ENCODE measurements around the gene LMAN2. TPM values are rescaled to one million over a fixed set of nuclear protein-coding genes. Genes with fewer than 3 reads are reported as not detected.

The LMAN2 gene
- total and polyA plus RNA-seq, 8 donors = 71.1 to 128 (median 92.6) TPM

GRCh38 chr5:177301503-177302165 is 49.8 kb downstream of the LMAN2 start:
- peak; percentile 88 to 97 (median 94) for DNase-seq
- Histone ChIP-seq H3K9me3 (no peaks in the 10 kb centered on the region), H3K27ac (peak overlapping the region; percentile 85 to 89 (median 86)), H3K4me3 (peak overlapping the region in 1 of 4 donors; percentile 81), H3K36me3 (peaks cover 0 to 5% (median 3%) of the 10 kb centered on the region in 3 donors), H3K4me1 (peaks cover 27 to 43% (median 30%) of the 10 kb centered on the region in 3 donors), H3K27me3 (no peaks in the 10 kb centered on the region)
- peak; percentile 61 to 73 (median 66) for ATAC-seq
- 25 to 31% methylated on average over 7 of the region's 7 CpGs for WGBS, 2 donors
- intact Hi-C loops (cut with DNase I) = loop anchor here in 1 of 3 donors (10.0 kb wide), 1 partner anchor 187 kb away; no protein-coding TSS in a partner anchor
- TF ChIP-seq CTCF (IDR thresholded peaks at IDR 0.05) = no peak
- no peak for FAIRE-seq

GRCh38 chr5:177300951-177301350 is 50.5 kb downstream of the LMAN2 start:
- TF ChIP-seq CTCF (IDR thresholded peaks at IDR 0.05) = no peak
- FAIRE-seq = no peak

GRCh38 chr5:177300236-177300880 is 51.1 kb downstream of the LMAN2 start:
- WGBS, 2 donors = 59 to 64% methylated on average over 4 of the region's 4 CpGs
- peak in 2 of 4 donors; percentile 11 to 16 for ATAC-seq
- no peak for FAIRE-seq

More at GRCh38 chr5:177300951-177301350, 50.5 kb downstream of the LMAN2 start:
- Histone ChIP-seq H3K36me3 (peaks cover 0 to 2% (median 0%) of the 10 kb centered on the region in 3 donors), H3K4me1 (peaks cover 27 to 47% (median 30%) of the 10 kb centered on the region in 3 donors), H3K9me3 (no peaks in the 10 kb centered on the region), H3K27me3 (no peaks in the 10 kb centered on the region), H3K27ac (peak overlapping the region; percentile 85 to 89 (median 86)), H3K4me3 (peak overlapping the region in 1 of 4 donors; percentile 8)
- DNase-seq (no peak), ATAC-seq (no peak)
- intact Hi-C loops (cut with DNase I) = loop anchor here in 1 of 3 donors (10.0 kb wide), 1 partner anchor 186 kb away; no protein-coding TSS in a partner anchor
- 63 to 75% methylated on average over 2 of the region's 2 CpGs for WGBS, 2 donors

GRCh38 chr5:177299697-177300096 is 51.8 kb downstream of the LMAN2 start:
- ATAC-seq (no peak), DNase-seq (no peak), FAIRE-seq (no peak)
- no peaks in the 10 kb centered on the region for H3K27me3 ChIP-seq
- peaks cover 20 to 39% (median 22%) of the 10 kb centered on the region in 3 donors for H3K4me1 ChIP-seq
- H3K9me3 ChIP-seq = no peaks in the 10 kb centered on the region
- TF ChIP-seq CTCF (IDR thresholded peaks at IDR 0.05) = no peak
- H3K27ac ChIP-seq = peak overlapping the region in 2 of 4 donors; percentile 85 to 89
- 82 to 84% methylated on average over 9 of the region's 9 CpGs for WGBS, 2 donors
- H3K36me3 ChIP-seq = peaks cover 0 to 15% (median 4%) of the 10 kb centered on the region in 3 donors
- intact Hi-C loops (cut with DNase I) = loop anchor here in 2 of 3 donors (10.0 kb wide), 2 partner anchors 165 to 185 kb away; partner anchors contain the start of gene NSD1 (in 1 of the 2)
- H3K4me3 ChIP-seq = no peak overlapping the region

More at GRCh38 chr5:177300236-177300880, 51.1 kb downstream of the LMAN2 start:
- intact Hi-C loops (cut with DNase I) = loop anchor here in 1 of 3 donors (10.0 kb wide), 1 partner anchor 186 kb away; no protein-coding TSS in a partner anchor
- Histone ChIP-seq H3K4me3 (no peak overlapping the region), H3K27me3 (no peaks in the 10 kb centered on the region), H3K36me3 (peaks cover 0 to 8% (median 0%) of the 10 kb centered on the region in 3 donors), H3K4me1 (peaks cover 23 to 45% (median 26%) of the 10 kb centered on the region in 3 donors), H3K27ac (peak overlapping the region; percentile 85 to 89 (median 86)), H3K9me3 (no peaks in the 10 kb centered on the region)
- peak in 1 of 6 donors; percentile 68 for DNase-seq
- TF ChIP-seq CTCF (IDR thresholded peaks at IDR 0.05) = no peak

All from pancreas (tissue), 10 donors.